Erythroblast (primary cell): Measurements from ENCODE around the gene TNNC1.

ENCODE experiments used
- GATA1 ChIP-seq: IDR thresholded peaks from 2 replicates; pipeline ENCODE4 v1.6.1; 2011; ENCODE audit warnings: low read depth, mild to moderate bottlenecking, control low read depth, low read length, moderate library complexity
- POLR2A ChIP-seq: IDR thresholded peaks from 2 replicates; pipeline ENCODE4 v1.6.1; 2011; ENCODE audit warnings: mild to moderate bottlenecking, low read length

DNA sequence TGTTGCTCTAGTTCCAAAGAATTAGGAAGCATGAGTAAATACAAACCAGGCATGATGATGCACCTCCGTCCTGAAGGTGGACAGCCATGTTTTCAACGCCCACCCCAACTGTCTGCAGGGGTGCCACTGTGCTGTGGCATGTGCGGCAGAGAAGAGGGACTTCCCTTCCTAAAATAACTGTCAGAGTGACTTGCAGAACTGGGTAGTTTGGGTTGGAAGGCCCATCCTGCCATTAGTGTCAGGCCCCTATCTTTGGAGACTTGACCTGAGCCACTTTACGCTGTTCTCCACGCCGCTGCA lies 23.9 kb upstream of the TNNC1 start:
- TF ChIP-seq POLR2A (no peak), GATA1 (no peak)
